IgD-negative memory B cell (primary cell): ENCODE measurements around the gene PLPP6. TPM values are rescaled to one million over a fixed set of nuclear protein-coding genes. Genes with fewer than 3 reads are reported as not detected.

ENCODE experiments used
- H3K27ac Mint-ChIP-seq, 3 donors: one replicate each; pipeline ENCODE4 v1.8.0; 2020 to 2022; ENCODE audit warnings: mild to moderate bottlenecking in 3 of 3, mixed read lengths in 3 of 3, moderate library complexity in 1 of 3
- H3K27me3 Mint-ChIP-seq: one replicate; pipeline ENCODE4 v1.8.0; 2021; ENCODE audit warnings: mixed read lengths
- H3K36me3 Mint-ChIP-seq: one replicate; pipeline ENCODE4 v1.8.0; 2020; ENCODE audit warnings: mild to moderate bottlenecking, mixed read lengths
- H3K4me1 Mint-ChIP-seq, 3 donors: one replicate each; pipeline ENCODE4 v1.8.0; 2020 to 2022; ENCODE audit warnings: mixed read lengths in 3 of 3, mild to moderate bottlenecking in 1 of 3
- H3K4me3 Mint-ChIP-seq, 4 donors: one replicate each; pipeline ENCODE4 v1.8.0; 2020 to 2022; ENCODE audit warnings: mild to moderate bottlenecking in 4 of 4, mixed read lengths in 4 of 4, moderate library complexity in 3 of 4
- H3K9me3 Mint-ChIP-seq, 3 donors: one replicate each; pipeline ENCODE4 v1.8.0; 2020 to 2021; ENCODE audit warnings: mixed read lengths in 3 of 3, mild to moderate bottlenecking in 1 of 3
- polyA plus RNA-seq: library from polyadenylated mRNA; unstranded; fragments of 300-500 nt; fragmentation: Illumina TruSeq; gene quantifications from one replicate; pipeline ENCODE4 v1.2.3, GENCODE V29; 2021

PLPP6 gene
- polyA plus RNA-seq, 1 donor from 2014 or later: 2.2 TPM

DNA sequence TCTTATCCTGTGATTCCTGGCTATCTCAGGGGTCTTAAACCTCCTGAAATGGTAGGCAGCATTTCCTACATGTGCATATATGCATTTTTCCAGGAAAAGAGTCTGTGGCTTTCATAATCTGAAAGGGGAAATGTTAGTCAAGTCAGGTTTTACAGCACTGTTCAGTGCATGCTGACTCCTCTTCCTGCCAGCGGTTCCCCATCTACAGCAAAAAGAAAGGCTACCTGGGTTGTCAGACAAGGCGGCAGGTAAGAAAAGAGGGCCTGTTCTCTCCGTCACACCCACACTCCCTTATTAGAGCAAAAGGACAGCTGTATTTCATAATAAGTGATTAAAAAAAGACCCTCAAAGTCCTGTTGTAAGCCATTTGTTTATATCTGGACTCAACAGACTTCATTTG lies 8.5 kb downstream of the PLPP6 start:
- Mint-ChIP-seq H3K27ac (no peak overlapping the region), H3K9me3 (peaks cover 0 to 2% (median 0%) of the 10 kb centered on the region in 3 donors), H3K27me3 (peaks cover 15% of the 10 kb centered on the region), H3K36me3 (peaks cover 3% of the 10 kb centered on the region), H3K4me1 (peaks cover 10 to 13% (median 12%) of the 10 kb centered on the region in 3 donors), H3K4me3 (no peak overlapping the region)

DNA sequence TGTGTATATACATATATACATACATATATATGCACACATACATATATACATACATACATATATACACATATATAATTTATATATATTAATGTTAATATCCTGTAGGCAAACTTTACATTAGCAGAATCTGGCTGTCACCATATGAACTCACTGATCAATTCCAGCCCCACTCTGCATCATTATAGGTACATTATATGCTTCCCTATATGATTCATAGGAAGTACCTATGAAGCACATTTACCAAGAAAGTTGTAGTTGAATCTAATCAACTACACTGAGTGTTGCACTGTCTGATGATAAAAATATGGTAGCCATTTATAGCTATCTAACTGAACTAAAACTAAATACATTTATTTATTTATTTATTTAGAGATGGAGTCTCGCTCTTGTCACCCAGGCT lies 9.6 kb downstream of the PLPP6 start:
- Mint-ChIP-seq H3K4me1 (peaks cover 2% of the 10 kb centered on the region in 3 donors), H3K4me3 (no peak overlapping the region), H3K9me3 (peaks cover 0 to 2% (median 0%) of the 10 kb centered on the region in 3 donors), H3K27ac (no peak overlapping the region), H3K27me3 (peaks cover 10% of the 10 kb centered on the region), H3K36me3 (peaks cover 5% of the 10 kb centered on the region)

DNA sequence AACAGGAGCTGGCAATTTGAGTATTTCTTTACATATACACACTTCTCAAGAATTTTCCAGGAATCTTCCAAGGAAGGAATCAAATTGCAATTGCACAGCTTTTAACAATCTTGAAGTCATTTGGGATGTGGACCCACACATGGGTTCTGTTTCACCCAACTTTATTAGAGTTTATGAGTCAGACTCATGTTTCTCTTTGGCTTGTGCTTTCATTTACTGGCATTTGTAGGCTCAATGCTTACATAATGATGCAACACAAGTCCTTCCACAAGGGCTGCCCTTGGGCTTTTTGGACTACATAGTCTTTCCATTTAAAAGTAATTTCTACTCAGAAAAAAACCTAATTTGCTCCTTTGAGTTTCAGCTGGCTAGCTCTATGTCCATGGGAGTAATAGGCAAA lies 12.7 kb downstream of the PLPP6 start:
- Mint-ChIP-seq H3K4me3 (no peak overlapping the region), H3K9me3 (peaks cover 0 to 2% (median 0%) of the 10 kb centered on the region in 3 donors), H3K36me3 (peaks cover 5% of the 10 kb centered on the region), H3K4me1 (no peaks in the 10 kb centered on the region), H3K27me3 (peaks cover 4% of the 10 kb centered on the region), H3K27ac (no peak overlapping the region)

DNA sequence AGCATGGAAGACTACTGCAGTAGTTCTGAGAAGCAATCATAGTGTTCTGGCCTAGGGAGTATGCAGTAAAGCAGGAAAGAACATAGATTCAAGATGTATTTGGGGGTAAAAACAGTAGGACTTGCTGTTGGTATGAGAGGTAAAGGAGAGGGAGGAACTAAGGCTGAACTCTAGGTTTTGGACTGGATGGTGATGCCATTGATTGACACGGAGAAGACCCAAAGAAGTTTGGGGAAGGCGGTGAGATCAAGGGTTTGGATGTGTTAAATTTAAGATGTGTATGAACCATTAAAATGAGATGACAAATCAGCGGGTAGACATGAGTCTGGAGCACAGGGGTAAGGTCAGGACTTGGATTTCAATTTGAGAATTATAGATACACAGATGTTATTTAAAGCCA lies 15.3 kb downstream of the PLPP6 start:
- Mint-ChIP-seq H3K4me3 (no peak overlapping the region), H3K36me3 (peaks cover 5% of the 10 kb centered on the region), H3K27ac (no peak overlapping the region), H3K9me3 (no peaks in the 10 kb centered on the region), H3K27me3 (peaks cover 2% of the 10 kb centered on the region), H3K4me1 (no peaks in the 10 kb centered on the region)

DNA sequence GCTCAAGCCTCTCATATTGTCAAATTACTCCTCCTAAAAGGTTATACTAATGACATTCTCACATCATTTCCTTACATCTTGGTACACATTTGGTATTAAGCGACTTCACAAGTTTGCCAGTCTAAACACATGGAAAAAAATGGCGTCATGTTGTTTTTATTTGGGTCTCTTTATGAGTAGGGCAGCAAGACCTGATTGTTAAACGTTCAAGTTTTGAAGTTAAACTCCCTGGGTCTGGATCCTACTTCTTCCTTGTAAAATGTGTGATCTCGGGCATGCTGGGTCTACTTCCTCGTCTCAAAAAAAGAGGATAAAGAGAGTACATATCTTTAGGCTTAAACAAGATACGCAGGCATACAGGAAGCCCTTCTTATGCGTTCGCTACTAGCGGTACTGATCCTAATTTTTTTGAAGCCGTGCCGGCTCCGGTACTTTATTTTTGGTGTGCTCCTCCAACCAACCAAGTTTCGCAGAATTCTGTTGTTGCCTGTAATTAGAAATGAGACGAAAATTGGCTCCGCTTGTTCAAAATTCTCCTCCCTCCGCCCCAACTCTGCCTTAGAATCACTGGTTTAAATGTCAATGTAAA lies 16.7 kb downstream of the PLPP6 start:
- Mint-ChIP-seq H3K9me3 (no peaks in the 10 kb centered on the region), H3K36me3 (peaks cover 2% of the 10 kb centered on the region), H3K4me3 (no peak overlapping the region), H3K27ac (no peak overlapping the region), H3K4me1 (peaks cover 0 to 5% (median 4%) of the 10 kb centered on the region in 3 donors), H3K27me3 (peaks cover 2% of the 10 kb centered on the region)

DNA sequence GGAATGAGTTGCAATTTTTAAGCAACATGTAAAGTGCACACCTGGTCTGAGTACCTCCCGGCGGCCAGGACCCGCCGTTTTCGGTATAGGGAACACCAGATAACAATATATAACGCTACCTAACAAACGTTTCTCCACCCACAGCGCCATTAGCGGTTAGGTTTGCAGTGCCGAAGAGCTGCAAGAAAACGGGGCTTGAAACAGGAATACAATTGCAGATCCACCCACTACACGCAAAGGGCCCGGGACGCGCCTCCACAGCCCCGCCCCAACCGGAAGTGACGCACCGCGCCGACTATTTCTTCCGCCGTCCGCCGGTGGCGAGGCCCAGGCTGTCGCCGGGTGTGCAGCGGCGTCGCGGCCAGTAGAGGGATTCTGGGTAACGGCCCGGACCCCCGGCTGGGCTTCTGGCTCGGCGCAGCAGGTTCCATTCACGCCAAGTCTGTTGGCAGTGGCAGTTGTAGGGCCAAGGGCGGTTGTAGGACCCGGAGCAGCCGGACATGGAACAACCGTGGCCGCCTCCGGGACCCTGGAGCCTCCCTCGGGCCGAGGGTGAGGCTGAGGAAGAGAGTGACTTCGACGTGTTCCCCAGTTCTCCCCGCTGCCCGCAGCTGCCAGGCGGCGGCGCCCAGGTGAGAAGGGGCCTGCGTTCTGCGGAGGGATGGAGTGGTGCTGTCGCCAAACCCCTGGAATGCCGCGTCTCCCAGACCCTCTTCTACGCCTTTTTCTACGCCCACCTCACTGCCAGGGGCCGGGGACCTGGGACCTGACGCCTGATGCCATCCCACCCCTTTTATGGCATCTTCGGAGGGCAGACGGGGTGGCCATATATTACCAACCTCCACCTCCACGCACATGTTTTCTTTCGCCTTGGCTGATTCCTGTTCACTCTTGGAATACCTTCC lies 17.4 kb downstream of the PLPP6 start, which contains the start of gene CDC37L1:
Gene CDC37L1 (plus strand): TSS at position 302 of the 905 bp plus-strand sequence. CDS start 199 bp downstream, at position 501.
- Mint-ChIP-seq H3K27ac (no peak within 1 kb of the TSS), H3K36me3 (peaks cover 2% of the 10 kb centered on the region), H3K9me3 (no peaks in the 10 kb centered on the region), H3K4me1 (peaks cover 0 to 6% (median 5%) of the 10 kb centered on the region in 3 donors), H3K27me3 (peaks cover 2% of the 10 kb centered on the region), H3K4me3 (no peak within 1 kb of the TSS)

DNA sequence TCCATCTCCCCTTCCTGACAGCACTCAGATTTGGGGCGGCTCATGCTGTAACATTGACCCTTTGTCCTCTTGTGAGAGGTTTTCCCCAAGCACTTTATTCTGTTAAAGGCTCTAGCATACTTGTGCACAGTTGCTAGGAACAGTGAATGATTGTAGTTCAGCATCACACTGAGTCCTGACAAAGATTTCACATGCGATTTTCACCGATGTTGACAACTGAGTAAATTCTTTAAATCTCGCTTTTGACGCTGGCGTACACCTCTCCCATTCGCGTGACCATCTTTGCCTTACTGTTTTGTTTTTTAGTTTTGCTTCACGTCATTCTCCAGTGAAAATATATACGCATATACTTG lies 18.1 kb downstream of the PLPP6 start:
- H3K27ac Mint-ChIP-seq: no peak overlapping the region
- no peaks in the 10 kb centered on the region for H3K9me3 Mint-ChIP-seq
- H3K4me1 Mint-ChIP-seq: peaks cover 0 to 11% (median 5%) of the 10 kb centered on the region in 3 donors
- H3K36me3 Mint-ChIP-seq: peaks cover 3% of the 10 kb centered on the region
- H3K27me3 Mint-ChIP-seq: peaks cover 2% of the 10 kb centered on the region
- no peak overlapping the region for H3K4me3 Mint-ChIP-seq

DNA sequence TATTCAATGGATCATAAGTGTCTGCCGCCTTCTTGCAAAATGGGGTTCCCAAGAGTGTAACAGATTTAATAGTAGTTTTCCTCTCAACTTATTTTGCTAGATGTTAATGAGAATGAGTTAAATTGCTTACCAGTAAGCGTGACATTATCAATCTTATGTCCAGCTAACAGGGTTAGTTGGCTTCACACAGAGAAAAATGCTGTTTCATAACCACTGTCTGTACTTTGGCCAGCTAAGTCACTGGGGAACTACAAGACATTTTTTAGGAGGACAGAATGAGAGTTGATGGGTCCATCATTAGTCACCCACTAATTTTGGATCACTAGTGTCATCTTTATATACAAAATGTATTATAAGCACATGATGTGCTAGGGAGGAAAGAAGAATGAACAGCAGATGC lies 18.7 kb downstream of the PLPP6 start:
- Mint-ChIP-seq H3K9me3 (no peaks in the 10 kb centered on the region), H3K27me3 (peaks cover 2% of the 10 kb centered on the region), H3K4me1 (peaks cover 1 to 11% (median 5%) of the 10 kb centered on the region in 3 donors), H3K36me3 (peaks cover 2% of the 10 kb centered on the region), H3K27ac (no peak overlapping the region), H3K4me3 (no peak overlapping the region)

DNA sequence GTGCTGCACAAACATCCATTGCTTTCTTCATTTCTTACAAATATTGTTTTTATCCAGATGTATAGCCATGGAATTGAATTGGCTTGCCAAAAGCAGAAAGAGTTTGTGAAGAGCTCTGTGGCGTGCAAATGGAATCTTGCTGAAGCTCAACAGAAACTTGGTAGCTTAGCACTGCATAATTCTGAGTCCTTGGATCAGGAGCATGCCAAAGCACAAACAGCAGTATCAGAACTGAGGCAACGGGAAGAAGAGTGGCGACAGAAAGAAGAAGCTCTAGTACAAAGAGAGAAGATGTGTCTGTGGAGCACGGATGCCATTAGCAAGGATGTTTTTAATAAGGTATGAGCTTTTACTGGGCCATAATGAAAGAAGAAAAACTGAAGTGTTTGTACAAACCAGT lies 22.7 kb downstream of the PLPP6 start:
- no peak overlapping the region for H3K4me3 Mint-ChIP-seq
- H3K36me3 Mint-ChIP-seq: peaks cover 3% of the 10 kb centered on the region
- H3K27ac Mint-ChIP-seq: no peak overlapping the region
- H3K9me3 Mint-ChIP-seq: no peaks in the 10 kb centered on the region
- no peaks in the 10 kb centered on the region for H3K27me3 Mint-ChIP-seq
- H3K4me1 Mint-ChIP-seq: peaks cover 4 to 15% (median 11%) of the 10 kb centered on the region in 3 donors

DNA sequence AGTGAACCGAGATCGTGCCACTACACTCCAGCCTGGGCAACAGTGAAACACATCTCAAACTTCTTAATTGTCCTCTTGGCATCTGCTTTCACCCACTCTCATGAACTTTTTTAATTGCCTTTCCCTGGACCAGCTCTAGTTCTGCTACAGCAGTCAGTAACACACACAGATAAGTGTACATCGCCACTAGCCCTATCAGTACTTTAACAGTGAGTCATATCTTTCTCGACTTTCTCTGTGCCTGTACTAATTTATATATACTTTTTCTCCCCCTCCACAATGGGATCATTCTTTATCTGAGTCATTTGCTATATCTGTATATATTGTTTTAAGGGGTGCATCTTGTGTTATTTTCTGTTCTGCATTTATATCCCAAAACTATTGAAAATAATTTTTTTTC lies 24.0 kb downstream of the PLPP6 start:
- H3K27me3 Mint-ChIP-seq: no peaks in the 10 kb centered on the region
- H3K4me1 Mint-ChIP-seq: peaks cover 9 to 26% (median 21%) of the 10 kb centered on the region in 3 donors
- peak overlapping the region in 1 of 3 donors; percentile 57 for H3K27ac Mint-ChIP-seq
- peaks cover 3% of the 10 kb centered on the region for H3K36me3 Mint-ChIP-seq
- no peak overlapping the region for H3K4me3 Mint-ChIP-seq
- H3K9me3 Mint-ChIP-seq: no peaks in the 10 kb centered on the region

DNA sequence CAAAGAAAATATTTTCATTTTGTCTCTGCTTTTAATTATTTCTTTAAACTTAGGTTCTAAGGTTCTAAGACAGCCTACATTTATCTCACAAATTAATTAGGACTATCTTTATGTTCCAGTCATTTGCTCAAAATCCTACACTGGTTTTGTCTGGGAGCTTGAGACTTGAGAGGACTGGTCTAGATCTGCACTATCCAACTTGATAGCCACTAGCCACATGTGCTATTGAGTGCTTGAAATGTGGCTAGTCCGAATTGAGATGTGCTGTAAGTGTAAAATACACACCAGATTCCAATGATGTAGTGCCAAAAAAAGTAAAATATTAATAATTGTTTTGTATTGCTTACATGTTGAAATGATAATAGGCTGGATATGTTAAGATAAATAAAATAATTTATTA lies 24.5 kb downstream of the PLPP6 start:
- Mint-ChIP-seq H3K4me1 (peaks cover 12 to 30% (median 21%) of the 10 kb centered on the region in 3 donors), H3K27ac (peak overlapping the region in 1 of 3 donors; percentile 57), H3K4me3 (no peak overlapping the region), H3K27me3 (no peaks in the 10 kb centered on the region), H3K9me3 (no peaks in the 10 kb centered on the region), H3K36me3 (peaks cover 3% of the 10 kb centered on the region)

DNA sequence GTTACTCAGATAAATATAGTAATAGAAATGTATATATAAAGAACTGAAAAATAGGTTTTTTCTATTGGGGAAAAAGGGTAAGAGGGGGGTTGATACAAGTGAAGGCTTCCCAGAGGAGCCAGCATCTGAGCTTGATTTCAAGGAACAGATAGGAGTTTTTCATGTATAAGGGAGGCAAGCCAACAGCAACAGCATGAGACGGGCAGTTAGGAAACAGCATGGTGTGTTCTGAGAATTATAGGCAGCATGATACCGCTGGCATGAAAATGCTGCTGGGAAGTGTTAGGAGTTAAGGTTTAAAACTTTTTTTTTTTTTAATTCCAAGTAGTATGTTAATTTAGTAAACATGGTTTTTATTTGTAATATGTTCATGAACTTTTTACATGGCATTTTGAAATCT lies 26.9 kb downstream of the PLPP6 start:
- H3K27ac Mint-ChIP-seq: peak overlapping the region in 1 of 3 donors; percentile 74

DNA sequence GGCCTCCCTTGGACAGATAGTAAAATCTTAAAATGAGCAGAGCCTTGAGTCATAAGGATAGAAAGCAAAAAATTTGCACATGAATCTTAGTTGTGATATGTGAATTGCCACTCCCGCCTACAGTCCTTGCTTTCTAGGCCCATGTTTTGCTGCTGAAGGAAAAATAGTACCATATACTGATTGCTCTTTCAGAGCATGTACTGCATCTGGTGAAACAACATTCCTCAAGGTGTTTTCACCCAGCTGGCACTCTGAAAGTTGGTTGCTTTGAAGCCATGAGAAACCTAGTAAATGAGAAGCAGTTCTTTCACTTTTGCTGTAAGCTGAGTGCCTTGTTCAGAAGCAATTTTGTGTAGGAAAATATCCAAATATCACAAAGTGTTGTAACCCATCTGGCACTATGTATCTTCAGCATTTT lies 27.6 kb downstream of the PLPP6 start:
- no peak overlapping the region for H3K4me3 Mint-ChIP-seq
- peaks cover 12 to 23% (median 16%) of the 10 kb centered on the region in 3 donors for H3K4me1 Mint-ChIP-seq
- peaks cover 6% of the 10 kb centered on the region for H3K36me3 Mint-ChIP-seq
- H3K27ac Mint-ChIP-seq: no peak overlapping the region
- no peaks in the 10 kb centered on the region for H3K9me3 Mint-ChIP-seq
- no peaks in the 10 kb centered on the region for H3K27me3 Mint-ChIP-seq

More for the DNA sequence above, 26.9 kb downstream of the PLPP6 start:
- Mint-ChIP-seq H3K9me3 (no peaks in the 10 kb centered on the region), H3K4me3 (no peak overlapping the region), H3K27me3 (no peaks in the 10 kb centered on the region), H3K4me1 (peaks cover 12 to 26% (median 16%) of the 10 kb centered on the region in 3 donors), H3K36me3 (peaks cover 6% of the 10 kb centered on the region)

DNA sequence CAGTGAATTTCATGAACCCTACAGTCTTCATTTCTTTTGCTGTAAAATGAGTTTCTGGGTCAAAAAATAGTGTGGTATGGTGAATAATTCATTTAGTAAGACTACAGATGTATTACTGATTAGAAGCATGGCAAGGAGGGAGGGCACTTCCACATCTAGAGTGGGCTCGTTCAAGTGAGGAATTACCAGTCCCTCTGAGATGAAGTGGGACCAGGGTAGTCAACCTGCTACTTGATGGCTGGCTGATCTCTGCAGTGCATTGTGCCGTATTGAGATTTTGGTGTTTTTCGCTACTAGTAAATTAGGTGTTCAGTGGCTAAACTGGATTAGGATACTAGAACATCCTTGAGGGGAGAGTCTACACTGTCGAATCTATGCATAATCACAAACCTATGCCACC lies 28.1 kb downstream of the PLPP6 start:
- Mint-ChIP-seq H3K9me3 (no peaks in the 10 kb centered on the region), H3K36me3 (peaks cover 4% of the 10 kb centered on the region), H3K27me3 (no peaks in the 10 kb centered on the region), H3K4me1 (peaks cover 12 to 19% (median 16%) of the 10 kb centered on the region in 3 donors), H3K4me3 (no peak overlapping the region), H3K27ac (no peak overlapping the region)

DNA sequence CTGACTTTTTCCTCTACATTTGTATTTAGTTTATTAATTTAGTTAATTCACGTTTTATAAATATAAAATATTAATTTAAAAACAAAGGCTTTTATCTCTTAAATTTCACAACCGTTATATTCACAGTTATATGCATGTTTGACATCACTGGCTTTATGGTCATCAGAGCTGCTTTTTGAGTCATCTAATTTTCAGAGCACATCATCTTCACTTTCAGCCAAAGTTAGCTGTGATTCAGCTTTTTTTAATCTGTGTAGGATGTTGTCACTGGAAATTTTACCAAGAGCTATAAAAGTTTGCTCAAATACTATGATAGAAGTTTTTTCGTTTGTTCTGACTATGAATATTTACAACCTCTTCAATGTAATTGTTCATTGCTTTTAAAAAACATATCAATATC lies 29.7 kb downstream of the PLPP6 start:
- Mint-ChIP-seq H3K27ac (no peak overlapping the region), H3K36me3 (peaks cover 4% of the 10 kb centered on the region)

More for the DNA sequence above, 29.7 kb downstream of the PLPP6 start:
- Mint-ChIP-seq H3K9me3 (no peaks in the 10 kb centered on the region), H3K4me3 (no peak overlapping the region), H3K4me1 (peaks cover 11 to 18% (median 11%) of the 10 kb centered on the region in 3 donors), H3K27me3 (no peaks in the 10 kb centered on the region)
